Fibroblast of lung (primary cell): ENCODE data around the gene PECR.

Experiments
- EZH2 ChIP-seq: IDR thresholded peaks from 2 replicates; pipeline ENCODE4 v1.5.1; 2012; ENCODE audit warnings: low read length, control low read depth, mild to moderate bottlenecking; ENCODE audit errors: missing control alignments
- TF ChIP-seq, protein P1 (sequence below), 2 donors: IDR thresholded peaks in 1 of 2; conservative IDR thresholded peaks in 1 of 2; 1 replicate in 1 of 2; 2 replicates in 1 of 2; pipeline ENCODE4 v1.5.1; 2011 to 2012; ENCODE audit warnings: low read length in 2 of 2, control low read depth in 1 of 2, inconsistent platforms in 1 of 2, low read depth in 1 of 2, mild to moderate bottlenecking in 1 of 2

DNA sequence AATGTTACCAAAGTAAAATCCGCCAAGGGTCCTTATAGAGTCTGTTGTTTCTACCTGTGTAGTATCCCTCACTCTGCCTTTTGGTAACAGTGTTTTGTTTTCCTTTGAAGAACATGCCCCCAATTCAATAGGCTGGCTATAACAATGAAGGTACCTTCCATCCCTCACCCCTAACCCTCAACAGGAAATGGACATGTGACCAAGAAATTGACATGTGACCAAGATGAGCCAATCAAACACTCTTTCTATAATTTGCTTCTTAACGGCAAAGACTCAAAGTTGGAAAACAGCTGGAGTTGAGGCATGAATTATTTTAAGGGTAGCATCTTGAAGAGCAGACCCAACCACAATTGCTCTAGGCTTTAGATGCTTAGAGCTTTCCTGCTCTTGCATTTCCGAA, 62.9 kb downstream of the PECR start:
- TF ChIP-seq, protein P1, sequence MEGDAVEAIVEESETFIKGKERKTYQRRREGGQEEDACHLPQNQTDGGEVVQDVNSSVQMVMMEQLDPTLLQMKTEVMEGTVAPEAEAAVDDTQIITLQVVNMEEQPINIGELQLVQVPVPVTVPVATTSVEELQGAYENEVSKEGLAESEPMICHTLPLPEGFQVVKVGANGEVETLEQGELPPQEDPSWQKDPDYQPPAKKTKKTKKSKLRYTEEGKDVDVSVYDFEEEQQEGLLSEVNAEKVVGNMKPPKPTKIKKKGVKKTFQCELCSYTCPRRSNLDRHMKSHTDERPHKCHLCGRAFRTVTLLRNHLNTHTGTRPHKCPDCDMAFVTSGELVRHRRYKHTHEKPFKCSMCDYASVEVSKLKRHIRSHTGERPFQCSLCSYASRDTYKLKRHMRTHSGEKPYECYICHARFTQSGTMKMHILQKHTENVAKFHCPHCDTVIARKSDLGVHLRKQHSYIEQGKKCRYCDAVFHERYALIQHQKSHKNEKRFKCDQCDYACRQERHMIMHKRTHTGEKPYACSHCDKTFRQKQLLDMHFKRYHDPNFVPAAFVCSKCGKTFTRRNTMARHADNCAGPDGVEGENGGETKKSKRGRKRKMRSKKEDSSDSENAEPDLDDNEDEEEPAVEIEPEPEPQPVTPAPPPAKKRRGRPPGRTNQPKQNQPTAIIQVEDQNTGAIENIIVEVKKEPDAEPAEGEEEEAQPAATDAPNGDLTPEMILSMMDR (conservative IDR thresholded peaks at IDR 0.05 in 1 of 2, IDR thresholded peaks at IDR 0.05 in 1 of 2; ENCODE audit: low read depth in 1 of 2, low read length in 2 of 2) = no peak
- TF ChIP-seq EZH2 = no peak
